ENCODE results near the gene RPRM.
"Not testable (repeated sequence)": the region's sequence is repeated elsewhere in the genome, so short reads cannot be mapped to it uniquely, and the experiment has no call there.

The RPRM gene

DNA sequence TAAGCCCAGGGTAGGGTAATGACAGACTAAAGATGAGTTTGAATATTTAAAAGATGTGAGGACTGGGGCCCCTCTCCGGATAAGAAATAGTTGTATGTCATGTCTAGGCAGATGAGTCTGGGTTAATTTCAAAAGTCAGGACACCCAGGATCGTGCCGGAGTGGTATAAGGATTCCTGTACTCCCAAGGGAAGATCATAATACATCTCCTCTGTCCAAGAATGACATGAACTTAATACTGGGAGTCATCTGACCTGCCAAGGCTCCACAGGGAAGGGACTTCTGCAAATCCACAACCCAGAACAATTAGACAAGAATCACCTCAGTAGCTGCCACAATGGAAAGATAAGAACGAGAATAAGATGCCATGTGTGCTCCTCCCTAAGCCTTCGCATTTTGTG lies 17.1 kb downstream of the RPRM start:
- in situ Hi-C loops (cut with MboI; ENCODE audit: low sequenced_read_pairs): no loop called here

DNA sequence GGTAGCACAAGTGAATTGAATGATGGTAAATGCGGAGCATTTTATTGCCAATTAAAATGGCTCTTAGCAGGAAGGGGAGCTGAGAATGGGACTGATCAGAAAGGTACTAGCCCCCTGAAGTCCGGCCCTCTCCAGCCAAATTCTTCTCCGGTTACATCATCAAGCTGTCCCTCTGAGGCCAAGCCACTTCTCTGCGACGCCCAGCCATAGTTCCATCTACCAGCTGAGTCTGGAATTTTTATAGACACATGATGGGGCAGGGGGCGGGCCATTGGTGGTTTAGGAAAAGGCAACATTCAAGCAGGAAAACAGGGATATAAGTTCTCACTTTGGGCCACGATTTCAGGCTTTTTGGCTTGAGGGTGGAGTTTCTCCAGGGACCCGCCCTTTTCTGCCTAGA lies 22.7 kb downstream of the RPRM start:
- in situ Hi-C loops (cut with MboI; ENCODE audit: low sequenced_read_pairs): no loop called here

GRCh38 chr2:153455403-153455802 lies 23.2 kb downstream of the RPRM start:
- in situ Hi-C loops (cut with MboI; ENCODE audit: low sequenced_read_pairs): no loop called here

GRCh38 chr2:153451611-153452010 lies 27.0 kb downstream of the RPRM start:
- in situ Hi-C loops (cut with MboI; ENCODE audit: low sequenced_read_pairs): no loop called here

DNA sequence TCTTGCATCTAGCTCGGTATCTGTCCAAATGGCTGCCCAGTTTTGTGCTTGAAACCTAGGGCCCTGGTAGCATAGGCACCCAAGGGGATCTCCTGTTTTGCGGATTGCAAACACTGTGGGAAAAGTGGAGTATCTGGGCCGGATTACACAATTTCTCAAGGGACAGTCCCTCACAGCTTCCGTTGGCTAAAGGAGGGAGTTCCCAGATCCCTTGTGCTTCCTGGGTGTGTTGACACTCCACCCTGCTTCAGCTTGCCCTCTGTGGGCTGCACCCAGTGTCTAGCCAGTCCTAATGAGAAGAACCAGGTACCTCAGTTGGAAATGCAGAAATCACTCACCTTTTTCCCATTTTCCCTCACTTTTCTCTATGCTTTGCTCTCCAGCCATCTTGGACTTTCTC lies 35.5 kb downstream of the RPRM start:
- in situ Hi-C loops (cut with MboI; ENCODE audit: low sequenced_read_pairs): no loop called here

DNA sequence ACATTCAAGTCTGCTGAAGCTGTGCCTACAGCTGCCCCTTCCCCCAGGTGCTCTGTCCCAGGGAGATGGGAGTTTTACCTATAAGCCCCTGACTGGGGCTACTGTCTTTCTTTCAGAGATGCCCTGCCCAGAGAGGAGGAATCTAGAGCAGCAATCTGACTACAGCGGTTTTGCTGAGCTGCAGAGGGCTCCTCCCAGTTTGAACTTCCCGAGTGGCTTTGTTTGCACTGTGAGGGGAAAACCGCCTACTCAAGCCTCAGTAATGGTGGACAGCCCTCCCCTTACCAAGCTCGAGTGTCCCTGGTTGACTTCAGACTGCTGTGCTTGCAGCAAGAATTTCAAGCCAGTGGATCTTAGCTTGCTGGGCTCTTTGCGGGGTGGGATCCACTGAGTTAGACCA lies 35.9 kb downstream of the RPRM start:
- in situ Hi-C loops (cut with MboI; ENCODE audit: low sequenced_read_pairs): not testable (repeated sequence)

- in situ Hi-C loops (cut with MboI; ENCODE audit: low sequenced_read_pairs): not testable (repeated sequence)
Observed at GRCh38 chr2:153440090-153440489, 38.5 kb downstream of the RPRM start.

DNA sequence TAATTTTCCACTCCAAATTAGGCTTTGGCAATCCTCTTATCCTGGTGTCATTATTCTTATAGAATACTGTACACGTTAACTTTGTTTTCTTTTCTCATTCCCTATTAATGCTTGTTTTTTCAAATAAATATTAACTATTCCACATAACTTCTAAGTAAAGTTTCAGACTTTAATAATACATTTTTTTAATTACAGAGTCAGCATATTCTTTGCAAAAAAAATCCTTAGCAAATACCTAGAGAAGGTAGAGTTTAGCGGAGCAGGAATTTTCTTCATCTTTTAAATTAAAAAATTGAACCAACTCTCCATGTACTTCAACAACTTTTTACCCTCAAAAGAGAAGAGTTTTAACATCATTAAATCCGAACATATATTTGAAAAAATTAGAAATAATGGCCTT lies 45.2 kb downstream of the RPRM start:
- in situ Hi-C loops (cut with MboI; ENCODE audit: low sequenced_read_pairs): no loop called here

- in situ Hi-C loops (cut with MboI; ENCODE audit: low sequenced_read_pairs): no loop called here
Observed at GRCh38 chr2:153432381-153432780, 46.2 kb downstream of the RPRM start.

GRCh38 chr2:153431114-153431513 lies 47.4 kb downstream of the RPRM start:
- in situ Hi-C loops (cut with MboI; ENCODE audit: low sequenced_read_pairs): no loop called here
